Measurements from ENCODE around the gene NAPG. TPM values are rescaled to one million over a fixed set of nuclear protein-coding genes. Genes with fewer than 3 reads are reported as not detected.
A peak's percentile ranks its signal among the peaks of the same experiment; 100 is the strongest.
"Not testable (repeated sequence)": the region's sequence is repeated elsewhere in the genome, so short reads cannot be mapped to it uniquely, and the experiment has no call there.

NAPG gene
- total RNA-seq, 1 donor from 2014 or later = 39.3 TPM

- DNase-seq (ENCODE audit: low read depth) = no peak
Observed at GRCh38 chr18:10544093-10544748, 18.4 kb downstream of the NAPG start.

GRCh38 chr18:10546557-10547300 lies 20.9 kb downstream of the NAPG start:
- DNase-seq (ENCODE audit: low read depth) = no peak

- DNase-seq (ENCODE audit: low read depth) = no peak
Observed at GRCh38 chr18:10552226-10552625, 26.4 kb downstream of the NAPG start.

GRCh38 chr18:10556251-10556650 lies 30.4 kb downstream of the NAPG start:
- not testable (repeated sequence) for DNase-seq (ENCODE audit: low read depth)

- DNase-seq (ENCODE audit: low read depth) = no peak
Observed at GRCh38 chr18:10557085-10557677, 31.4 kb downstream of the NAPG start.

- DNase-seq (ENCODE audit: low read depth) = no peak
Observed at GRCh38 chr18:10558243-10558966, 32.6 kb downstream of the NAPG start.

- DNase-seq (ENCODE audit: low read depth) = no peak
Observed at GRCh38 chr18:10558967-10559298, 33.1 kb downstream of the NAPG start.

- DNase-seq (ENCODE audit: low read depth) = peak; percentile 66
Observed at GRCh38 chr18:10559553-10560451, 34.0 kb downstream of the NAPG start.

GRCh38 chr18:10560452-10561045 lies 34.7 kb downstream of the NAPG start:
- DNase-seq (ENCODE audit: low read depth) = peak; percentile 85

GRCh38 chr18:10562773-10563160 lies 36.9 kb downstream of the NAPG start:
- no peak for DNase-seq (ENCODE audit: low read depth)

- DNase-seq (ENCODE audit: low read depth) = no peak
Observed at GRCh38 chr18:10563886-10564285, 38.1 kb downstream of the NAPG start.

GRCh38 chr18:10564975-10565773 lies 39.3 kb downstream of the NAPG start:
- DNase-seq (ENCODE audit: low read depth) = no peak

- DNase-seq (ENCODE audit: low read depth) = peak; percentile 40
Observed at GRCh38 chr18:10565835-10566234, 40.0 kb downstream of the NAPG start.

GRCh38 chr18:10566390-10566789 lies 40.6 kb downstream of the NAPG start:
- DNase-seq (ENCODE audit: low read depth) = no peak

- not testable (repeated sequence) for DNase-seq (ENCODE audit: low read depth)
Observed at GRCh38 chr18:10569941-10570340, 44.1 kb downstream of the NAPG start.

GRCh38 chr18:10570622-10571021 lies 44.8 kb downstream of the NAPG start:
- DNase-seq (ENCODE audit: low read depth) = no peak

- DNase-seq (ENCODE audit: low read depth) = no peak
Observed at GRCh38 chr18:10571537-10571936, 45.7 kb downstream of the NAPG start.

- not testable (repeated sequence) for DNase-seq (ENCODE audit: low read depth)
Observed at GRCh38 chr18:10573261-10573660, 47.4 kb downstream of the NAPG start.

- not testable (repeated sequence) for DNase-seq (ENCODE audit: low read depth)
Observed at GRCh38 chr18:10574412-10574811, 48.6 kb downstream of the NAPG start.

Measured in myocyte (in vitro differentiated cells).